Endothelial cell of umbilical vein (primary cell): ENCODE results near the gene NT5C3A. TPM values are rescaled to one million over a fixed set of nuclear protein-coding genes. Genes with fewer than 3 reads are reported as not detected.
A peak's percentile ranks its signal among the peaks of the same experiment; 100 is the strongest.
"Not testable (repeated sequence)": the region's sequence is repeated elsewhere in the genome, so short reads cannot be mapped to it uniquely, and the experiment has no call there.

Experiments used
- BruUV-seq: library from RNA; stranded (reverse); fragments of 400-500 nt; replicated peaks from 2 replicates; lab custom pipeline; 2021; lab: Mats Ljungman, UMichigan
- CTCF ChIA-PET: fragments of 300-600, 350-600 bp; sonication (Branson Sonifier 250); formaldehyde crosslinking; loops from one replicate; lab custom pipeline; 2021; ENCODE audit warnings: antibody characterized with exemption, inconsistent platforms; lab: Charles Lee
- POLR2A ChIA-PET: fragments of 300-600, 350-600 bp; sonication (Branson Sonifier 250); formaldehyde crosslinking; loops from one replicate; lab custom pipeline; 2021; ENCODE audit warnings: antibody characterized with exemption, inconsistent platforms; lab: Charles Lee
- DNase-seq: peaks from one replicate; pipeline ENCODE4 v3.0.0-alpha.2; 2011; ENCODE audit warnings: low read depth, low spot score
- FAIRE-seq: peaks from 2 replicates; lab custom pipeline; 2011; peaks lifted over from hg19 to GRCh38; lab: Jason Lieb, UNC
- H2AFZ ChIP-seq: 2 replicates; pipeline ENCODE4 v1.6.0; 2012; ENCODE audit warnings: low read depth, low read length, control low read depth, inconsistent platforms
- H3K27ac ChIP-seq: 2 replicates; pipeline ENCODE4 v1.5.1; 2011; ENCODE audit warnings: low read depth, mild to moderate bottlenecking, control low read depth, low read length, moderate library complexity; ENCODE audit not compliant: insufficient read depth
- H3K27me3 ChIP-seq, 2 experiments: 2 replicates each; pipeline versions ENCODE4 v1.6.0 to v1.6.1; 2011; ENCODE audit warnings: low read length in 2 of 2, mixed read lengths in 1 of 2; ENCODE audit not compliant: control insufficient read depth in 2 of 2, insufficient read depth in 2 of 2
- H3K36me3 ChIP-seq, 2 experiments: 2 replicates in 1 of 2; 3 replicates in 1 of 2; pipeline ENCODE4 v1.5.1; 2011; ENCODE audit warnings: low read length in 2 of 2, mild to moderate bottlenecking in 1 of 2, moderate library complexity in 1 of 2; ENCODE audit not compliant: control insufficient read depth in 2 of 2, insufficient read depth in 2 of 2; ENCODE audit errors: extremely low read depth in 1 of 2
- H3K4me1 ChIP-seq: 3 replicates; pipeline ENCODE4 v1.5.1; 2011; ENCODE audit warnings: mild to moderate bottlenecking, low read length; ENCODE audit not compliant: control insufficient read depth, insufficient read depth; ENCODE audit errors: extremely low read depth
- H3K4me2 ChIP-seq: 2 replicates; pipeline ENCODE4 v1.6.1; 2011; ENCODE audit warnings: low read length, control low read depth, mixed read lengths; ENCODE audit not compliant: insufficient read depth
- H3K4me3 ChIP-seq, 3 experiments: fragments of 200-600 bp in 1 of 3; sonication (generic), shearing (Covaris generic) in 1 of 3; replicated peaks in 1 of 3; 2 replicates each; pipeline ENCODE4 v1.5.1; 2011 to 2016; ENCODE audit warnings: control low read depth in 3 of 3, low read length in 3 of 3, mild to moderate bottlenecking in 2 of 3, inconsistent platforms in 1 of 3, low read depth in 1 of 3, moderate library complexity in 1 of 3; ENCODE audit not compliant: insufficient read depth in 1 of 3
- H3K79me2 ChIP-seq: 2 replicates; pipeline ENCODE4 v1.6.0; 2012; ENCODE audit warnings: low read length, inconsistent platforms; ENCODE audit not compliant: control insufficient read depth, insufficient read depth
- H3K9ac ChIP-seq: replicated peaks from 2 replicates; pipeline ENCODE3; 2011; ENCODE audit warnings: low read length, control low read depth; ENCODE audit not compliant: insufficient read depth; ENCODE audit errors: extremely low read depth
- H3K9me1 ChIP-seq: replicated peaks from 3 replicates; pipeline ENCODE4 v1.6.0; 2011; ENCODE audit warnings: mild to moderate bottlenecking, low read length; ENCODE audit not compliant: control insufficient read depth, insufficient read depth; ENCODE audit errors: extremely low read depth
- H3K9me3 ChIP-seq: replicated peaks from 2 replicates; pipeline ENCODE4 v1.5.1; 2012; ENCODE audit warnings: low read length, inconsistent platforms; ENCODE audit not compliant: control insufficient read depth, insufficient read depth
- H4K20me1 ChIP-seq: replicated peaks from 2 replicates; pipeline ENCODE3; 2011; ENCODE audit warnings: mild to moderate bottlenecking, low read length; ENCODE audit not compliant: control insufficient read depth, insufficient read depth; ENCODE audit errors: extremely low read depth
- CTCF ChIP-seq, 2 donors: IDR thresholded peaks; 1 replicate in 1 of 2; 2 replicates in 1 of 2; pipeline ENCODE4 v1.5.1; 2011; ENCODE audit warnings: low read length in 2 of 2, mild to moderate bottlenecking in 2 of 2, moderate library complexity in 2 of 2, control low read depth in 1 of 2, inconsistent platforms in 1 of 2, low read depth in 1 of 2; ENCODE audit not compliant: insufficient read depth in 1 of 2; ENCODE audit errors: extremely low read depth in 1 of 2
- EZH2 ChIP-seq: IDR thresholded peaks from 2 replicates; pipeline ENCODE4 v1.6.1; 2012; ENCODE audit warnings: borderline replicate concordance, low read depth, mild to moderate bottlenecking, moderate library complexity, low read length, inconsistent platforms; ENCODE audit not compliant: severe bottlenecking
- FOS ChIP-seq: IDR thresholded peaks from 2 replicates; pipeline ENCODE4 v1.6.1; 2011; ENCODE audit warnings: mild to moderate bottlenecking, low read length, moderate library complexity, borderline replicate concordance; ENCODE audit not compliant: insufficient read depth
- GATA2 ChIP-seq: IDR thresholded peaks from 2 replicates; pipeline ENCODE4 v1.7.0; 2011; ENCODE audit warnings: low read depth, mild to moderate bottlenecking, moderate library complexity, mixed read lengths, low read length; ENCODE audit not compliant: insufficient read length, insufficient read depth
- JUN ChIP-seq: IDR thresholded peaks from 2 replicates; pipeline ENCODE4 v1.6.1; 2011; ENCODE audit warnings: borderline replicate concordance, low read depth; ENCODE audit not compliant: insufficient read length, insufficient read depth
- MAX ChIP-seq: IDR thresholded peaks from 2 replicates; pipeline ENCODE4 v1.6.1; 2011; ENCODE audit not compliant: insufficient read depth, insufficient read length
- MYC ChIP-seq: IDR thresholded peaks from one replicate; pipeline ENCODE4 v1.6.1; 2011; ENCODE audit warnings: mild to moderate bottlenecking, low read depth, low read length
- POLR2A ChIP-seq: IDR thresholded peaks from 2 replicates; pipeline ENCODE4 v1.6.1; 2012; ENCODE audit warnings: low read depth, mild to moderate bottlenecking, control low read depth, low read length
- POLR2AphosphoS5 ChIP-seq: IDR thresholded peaks from 2 replicates; pipeline ENCODE4 v1.6.1; 2012; ENCODE audit warnings: low read depth, mild to moderate bottlenecking, control low read depth, low read length, moderate library complexity; ENCODE audit not compliant: insufficient read depth
- dilution Hi-C: fragments of 300-500 bp; cut with MboI; formaldehyde crosslinking; loops from one replicate; pipeline ENCODE4 v1.15.0; 2019; ENCODE audit warnings: low sequenced_read_pairs; ENCODE audit not compliant: extremely low pct_ligation_motif_present
- intact Hi-C: fragments of 100-400 bp; cut with micrococcal nuclease; formaldehyde crosslinking; loops from one replicate; pipeline ENCODE4 v1.10.0; 2022
- polyA plus RNA-seq, 4 experiments: library from polyadenylated mRNA; depleted of rRNA in 3 of 4; stranded (reverse) in 3 of 4; unstranded in 1 of 4; fragments of >200 nt; gene quantifications; 2 replicates each; pipeline versions ENCODE4 v1.2.1 to v1.2.3, GENCODE V29; 2011 to 2012; ENCODE audit warnings: missing spikeins in 1 of 4
- total RNA-seq: library from RNA; stranded (reverse); gene quantifications from 2 replicates; pipeline ENCODE4 v1.2.3, GENCODE V29; 2021

Gene NT5C3A
- total and polyA plus RNA-seq, 2 donors (not counting 3 experiments of a cell fraction or from before 2014, with no cell fraction given), result 7.1 to 22.6 TPM

- Histone ChIP-seq H3K79me2 (peaks cover 11% of the 10 kb centered on the region), H3K36me3 (peaks cover 13 to 23% of the 10 kb centered on the region in 2 experiments), H3K4me2 (no peak overlapping the region), H2AFZ (no peak overlapping the region), H3K27me3 (no peaks in the 10 kb centered on the region), H3K4me1 (no peaks in the 10 kb centered on the region), H3K9me3 (no peaks in the 10 kb centered on the region), H4K20me1 (no peaks in the 10 kb centered on the region), H3K9ac (no peak overlapping the region), H3K27ac (no peak overlapping the region), H3K9me1 (no peaks in the 10 kb centered on the region), H3K4me3 (no peak overlapping the region)
- dilution Hi-C loops, result no loop called here
- TF ChIP-seq FOS (no peak), POLR2A (no peak), GATA2 (no peak), MYC (no peak), JUN (no peak), POLR2AphosphoS5 (no peak), CTCF (IDR thresholded peaks at IDR 0.05; ENCODE audit: extremely low read depth in 1 of 2, insufficient read depth in 1 of 2, low read depth in 1 of 2, low read length in 2 of 2) (no peak), EZH2 (no peak), MAX (no peak)
- DNase-seq (no peak), FAIRE-seq (no peak)
- intact Hi-C loops, result no loop called here
- ChIA-PET POLR2A (no interaction called here), CTCF (interaction anchor here (0.8 kb wide), 1 partner anchor 252 kb away, joined by 3 read pairs; no protein-coding TSS in a partner anchor)
- BruUV-seq, result no TSS peak
These were observed 36.8 kb upstream of the NT5C3A start for GRCh38 chr7:33099154-33099940.

- intact Hi-C loops, H3K4me2 ChIP-seq, dilution Hi-C loops, H3K9ac ChIP-seq, H4K20me1 ChIP-seq, H3K9me1 ChIP-seq, H3K27me3 ChIP-seq, H3K4me3 ChIP-seq, H3K27ac ChIP-seq, DNase-seq, H3K79me2 ChIP-seq, H2AFZ ChIP-seq, CTCF ChIA-PET, H3K9me3 ChIP-seq, H3K4me1 ChIP-seq: not testable (repeated sequence)
- TSS peak; percentile 34 for BruUV-seq
- POLR2A ChIA-PET, result interaction anchor here (0.7 kb wide), 1 partner anchor 603 kb away, joined by 3 read pairs; no protein-coding TSS in a partner anchor
- FAIRE-seq, result peak; percentile 73
- H3K36me3 ChIP-seq, result peaks cover 7 to 20% of the 10 kb centered on the region in 2 experiments
These were observed 32.2 kb upstream of the NT5C3A start for GRCh38 chr7:33094745-33095275.
